NCI-H774 (cell line): ENCODE measurements around the gene FNDC10.
"Not testable (repeated sequence)": the region's sequence is repeated elsewhere in the genome, so short reads cannot be mapped to it uniquely, and the experiment has no call there.

Source experiments
- DNase-seq: peaks from one replicate; lab custom pipeline; 2025; lab: John Stamatoyannopoulos, UW

Gene FNDC10

DNA sequence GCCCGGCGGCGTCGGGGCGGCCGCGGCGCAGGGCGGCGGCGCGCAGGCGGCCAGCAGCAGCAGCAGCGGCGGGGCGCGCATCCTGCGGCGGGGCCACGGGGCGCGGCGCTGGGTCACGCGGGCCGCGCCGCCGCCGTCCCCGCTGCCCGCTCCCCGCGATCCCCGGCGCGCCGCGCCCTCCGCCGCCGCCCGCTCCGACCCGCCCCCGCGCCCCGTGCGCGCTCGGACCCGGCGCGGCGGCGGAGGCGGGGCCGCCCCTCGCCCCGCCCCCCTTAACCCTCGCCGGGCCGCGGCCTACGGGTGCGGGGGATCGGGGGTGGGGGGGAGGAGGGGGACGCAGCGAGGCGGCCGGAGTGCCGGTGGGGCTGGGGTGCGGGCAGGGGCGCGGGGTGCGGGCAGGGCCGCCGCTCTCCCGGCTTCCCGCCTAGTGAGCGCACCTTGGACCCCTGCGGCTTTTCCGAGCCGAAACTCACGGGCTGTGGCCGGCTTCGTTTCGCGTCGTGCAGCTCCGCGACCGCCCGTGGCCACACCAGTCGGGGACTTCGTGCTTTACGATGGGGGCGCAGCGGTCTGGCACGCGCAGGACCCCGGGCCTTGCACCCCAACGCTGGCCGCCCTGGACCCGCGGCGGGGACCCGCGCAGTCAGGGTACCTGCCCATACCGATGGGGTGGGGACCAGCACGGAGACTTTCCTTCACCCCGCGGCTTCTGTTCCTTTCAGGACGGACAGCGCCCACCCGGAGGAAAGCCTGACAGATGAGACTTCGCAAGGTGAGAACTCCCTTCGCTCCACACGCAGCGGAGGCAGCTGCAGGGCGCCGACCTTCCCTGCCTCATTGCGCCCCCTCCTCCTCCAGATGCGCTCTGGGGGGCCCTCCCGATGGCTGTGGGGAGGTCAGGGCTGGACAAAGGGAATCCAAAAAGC is at the start of gene FNDC10:
Gene FNDC10 (minus strand): TSS at position 201 of the 926 bp plus-strand sequence. CDS start 120 bp downstream, at position 81.
- DNase-seq, result no peak

DNA sequence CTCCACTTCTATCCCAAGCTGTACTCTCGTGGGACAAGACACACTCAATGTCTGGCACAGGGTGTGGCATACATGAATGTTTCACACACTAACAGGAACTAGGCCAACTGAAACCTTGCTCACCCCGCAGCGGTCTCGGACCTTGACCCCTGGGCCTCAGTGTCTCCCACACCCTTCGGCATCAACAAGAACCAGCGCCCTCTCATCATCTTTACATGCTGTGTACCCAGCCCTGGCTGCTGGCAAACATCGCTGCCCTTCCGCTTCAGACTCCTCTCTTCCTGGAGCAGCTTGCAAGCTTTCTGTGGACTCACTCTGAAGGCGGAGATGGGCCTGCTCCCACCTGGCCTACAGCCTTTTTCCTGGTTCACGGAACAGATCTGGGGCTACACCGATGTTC is 48.3 kb upstream of the FNDC10 start:
- not testable (repeated sequence) for DNase-seq

DNA sequence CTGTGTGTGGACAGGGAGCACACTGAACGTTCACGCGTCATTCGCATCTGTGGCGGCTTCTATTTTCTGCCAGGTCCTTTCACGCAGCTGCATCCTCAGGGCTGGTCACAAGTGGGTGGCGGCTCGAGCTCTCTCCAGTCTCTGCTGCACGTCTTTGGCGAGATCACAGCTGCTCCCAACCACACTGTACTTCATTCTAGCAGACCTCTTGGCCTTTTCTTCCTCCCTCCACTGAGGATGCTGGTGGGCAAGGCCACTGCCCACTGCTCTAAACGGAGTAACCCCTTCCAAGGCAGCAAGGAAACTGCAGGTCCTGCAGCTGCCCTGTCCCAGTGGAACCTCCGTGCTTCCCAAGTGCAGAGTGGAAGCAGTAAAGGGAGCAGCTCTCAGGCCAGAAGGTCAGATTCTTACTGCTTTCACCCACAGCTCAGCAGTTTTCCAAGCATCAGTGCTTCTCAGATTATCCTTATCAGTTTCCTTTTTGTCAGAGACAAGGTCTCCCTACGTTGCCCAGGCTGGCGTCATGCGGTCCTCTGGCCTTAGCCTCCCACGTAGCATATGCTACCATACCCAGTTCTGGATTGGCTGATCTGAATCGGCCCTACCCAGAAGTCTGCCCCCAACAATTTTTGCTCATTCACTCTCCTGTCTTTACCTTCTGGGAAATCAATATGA is 47.8 kb upstream of the FNDC10 start:
- not testable (repeated sequence) for DNase-seq

GRCh38 chr1:1646326-1646725 is 46.4 kb upstream of the FNDC10 start:
- not testable (repeated sequence) for DNase-seq

- DNase-seq, result not testable (repeated sequence)
Observed at GRCh38 chr1:1640711-1641461, 41.0 kb upstream of the FNDC10 start.

- DNase-seq, result not testable (repeated sequence)
Observed at GRCh38 chr1:1640081-1640480, 40.1 kb upstream of the FNDC10 start.

- not testable (repeated sequence) for DNase-seq
Observed at GRCh38 chr1:1639368-1639767, 39.4 kb upstream of the FNDC10 start.

DNA sequence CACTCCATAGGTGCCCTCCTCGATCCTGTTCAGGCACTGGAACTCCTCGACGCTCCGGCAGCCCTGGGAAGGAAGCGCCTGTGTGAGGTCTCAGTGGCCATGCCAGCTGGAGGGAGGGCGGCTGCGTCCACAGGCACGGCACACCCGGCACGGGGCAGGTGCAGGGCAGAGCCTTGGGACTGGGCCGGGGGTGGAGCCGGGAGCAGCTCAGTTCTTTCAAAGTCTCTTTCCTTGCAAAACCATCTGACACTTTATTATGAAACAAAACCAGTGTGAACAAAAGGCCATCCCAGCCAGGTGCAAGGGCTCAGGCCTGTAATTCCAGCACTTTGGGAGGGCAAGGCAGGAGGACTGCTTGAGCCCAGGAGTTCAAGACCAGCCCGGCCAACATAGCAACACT is 38.6 kb upstream of the FNDC10 start:
- DNase-seq, result not testable (repeated sequence)

DNA sequence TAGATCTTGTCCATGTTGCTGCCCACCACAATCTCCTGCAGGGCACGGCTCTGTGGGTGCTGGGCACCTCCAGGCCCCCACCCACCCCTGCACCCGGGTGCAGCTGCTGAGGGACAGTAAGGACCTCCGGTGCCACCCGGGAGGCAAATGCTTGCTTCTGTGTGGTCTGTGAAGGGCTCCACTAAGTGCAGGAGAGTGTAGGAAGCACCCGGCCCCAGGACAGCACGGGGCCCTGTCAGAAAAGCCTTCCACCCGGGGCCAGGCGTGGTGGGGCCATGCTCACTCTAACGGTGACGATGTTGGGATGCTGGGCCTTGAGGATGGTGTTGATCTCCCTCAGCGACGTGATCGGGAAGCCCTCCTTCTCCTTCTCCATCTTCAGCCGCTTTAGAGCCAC is 37.5 kb upstream of the FNDC10 start:
- DNase-seq, result not testable (repeated sequence)

- DNase-seq, result not testable (repeated sequence)
Observed at GRCh38 chr1:1636621-1637478, 36.9 kb upstream of the FNDC10 start.

DNA sequence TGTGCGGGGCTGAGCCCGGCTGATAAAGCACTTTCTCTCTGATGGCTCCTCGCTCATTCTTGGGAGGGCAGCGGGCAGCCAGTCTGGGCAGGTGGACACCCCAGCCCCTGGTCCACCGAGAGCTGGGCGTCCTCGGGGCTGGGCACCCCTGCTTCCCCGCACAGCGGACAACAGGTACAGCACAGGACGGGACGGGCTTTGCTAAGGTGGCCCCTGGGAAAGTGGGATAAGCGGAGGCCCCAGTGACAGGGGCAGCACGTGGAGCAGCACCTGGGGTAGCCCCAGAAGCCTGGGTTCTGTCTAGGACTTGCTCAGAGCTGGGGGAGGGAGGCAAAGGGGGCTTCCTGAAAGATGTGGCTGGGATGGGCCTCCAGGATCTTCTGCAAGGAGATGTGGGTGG is 34.7 kb upstream of the FNDC10 start:
- DNase-seq, result not testable (repeated sequence)

- DNase-seq, result not testable (repeated sequence)
Observed at GRCh38 chr1:1633409-1633808, 33.5 kb upstream of the FNDC10 start.

- no peak for DNase-seq
Observed at GRCh38 chr1:1631782-1632420, 32.0 kb upstream of the FNDC10 start, which contains the start of gene MMP23B. Gene MMP23B (plus strand): TSS chr1:1632173. CDS start chr1:1632219, 46 bp downstream.

GRCh38 chr1:1630965-1631781 is 31.2 kb upstream of the FNDC10 start:
- DNase-seq, result no peak

GRCh38 chr1:1630191-1630964 is 30.4 kb upstream of the FNDC10 start:
- DNase-seq, result no peak

DNA sequence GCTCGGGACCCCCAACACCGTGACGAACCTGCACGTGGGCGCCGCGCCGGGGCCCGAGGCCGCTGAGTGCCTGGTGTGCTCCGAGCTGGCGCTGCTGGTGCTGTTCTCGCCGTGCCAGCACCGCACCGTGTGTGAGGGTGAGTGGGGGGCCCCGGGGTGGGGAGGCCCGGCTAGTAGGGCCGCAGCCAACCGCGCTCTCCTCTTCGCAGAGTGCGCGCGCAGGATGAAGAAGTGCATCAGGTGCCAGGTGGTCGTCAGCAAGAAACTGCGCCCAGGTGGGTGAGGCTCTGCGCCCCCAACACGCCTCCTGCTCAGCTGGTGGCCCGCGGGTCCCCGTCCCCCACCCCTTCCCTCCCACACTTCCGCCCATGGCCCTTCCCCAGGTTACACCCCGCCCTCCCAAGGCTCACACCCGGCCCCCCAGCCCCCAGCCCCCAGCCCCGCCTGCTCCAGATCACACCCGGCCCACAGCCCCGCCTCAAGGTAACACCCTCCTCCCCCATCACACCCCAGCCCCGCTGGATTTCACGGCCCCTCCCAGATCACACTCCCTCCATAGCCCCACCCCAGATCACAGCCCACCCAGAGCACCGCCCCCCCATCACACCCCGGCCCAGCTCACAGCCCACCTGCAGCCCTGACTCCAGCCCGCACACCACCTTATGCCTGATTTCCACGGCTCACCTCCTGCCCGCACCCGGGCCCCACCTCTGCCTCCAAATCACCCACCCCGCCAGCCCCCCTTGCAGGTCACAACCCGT is 29.7 kb upstream of the FNDC10 start:
- DNase-seq, result no peak

- DNase-seq, result no peak
Observed at GRCh38 chr1:1628754-1629429, 29.0 kb upstream of the FNDC10 start.
